Testis (tissue), 2 donors: ENCODE results near the gene SFRP5.

Experiments
- POLR2A ChIP-seq: fragments of 450-650 bp; IDR thresholded peaks from one replicate; pipeline ENCODE4 v1.6.1; 2017; ENCODE audit warnings: antibody characterized with exemption, mild to moderate bottlenecking, moderate library complexity
- TF ChIP-seq, protein P1 (sequence below), 3 experiments: fragments of 450-650 bp in 2 of 3; fragments of 200-600 bp in 1 of 3; sonication (generic) in 1 of 3; IDR thresholded peaks; one replicate each; pipeline ENCODE4 v1.5.1; 2016 to 2019; ENCODE audit warnings: antibody characterized with exemption in 3 of 3, mild to moderate bottlenecking in 2 of 3, moderate library complexity in 1 of 3

DNA sequence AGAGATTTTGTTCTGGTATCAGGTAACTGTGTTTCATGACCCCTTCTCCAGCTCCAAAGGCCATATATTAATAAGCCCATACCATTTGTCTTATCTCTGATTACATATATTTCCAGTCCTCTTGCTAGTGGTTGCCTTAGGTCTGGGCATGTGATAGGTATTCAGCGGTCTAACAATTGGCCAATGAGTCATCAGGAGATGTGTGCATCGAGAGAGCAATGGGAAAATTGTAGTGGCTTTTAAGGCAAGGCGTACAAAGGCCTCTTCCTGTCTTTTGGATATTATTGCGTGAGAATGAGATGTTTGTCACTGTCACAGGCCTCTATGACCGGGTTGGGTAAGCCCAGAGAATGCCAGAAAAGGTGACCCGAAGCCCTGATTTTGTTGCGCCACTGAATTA, 38.6 kb upstream of the SFRP5 start:
- TF ChIP-seq POLR2A: no peak
- TF ChIP-seq, protein P1, sequence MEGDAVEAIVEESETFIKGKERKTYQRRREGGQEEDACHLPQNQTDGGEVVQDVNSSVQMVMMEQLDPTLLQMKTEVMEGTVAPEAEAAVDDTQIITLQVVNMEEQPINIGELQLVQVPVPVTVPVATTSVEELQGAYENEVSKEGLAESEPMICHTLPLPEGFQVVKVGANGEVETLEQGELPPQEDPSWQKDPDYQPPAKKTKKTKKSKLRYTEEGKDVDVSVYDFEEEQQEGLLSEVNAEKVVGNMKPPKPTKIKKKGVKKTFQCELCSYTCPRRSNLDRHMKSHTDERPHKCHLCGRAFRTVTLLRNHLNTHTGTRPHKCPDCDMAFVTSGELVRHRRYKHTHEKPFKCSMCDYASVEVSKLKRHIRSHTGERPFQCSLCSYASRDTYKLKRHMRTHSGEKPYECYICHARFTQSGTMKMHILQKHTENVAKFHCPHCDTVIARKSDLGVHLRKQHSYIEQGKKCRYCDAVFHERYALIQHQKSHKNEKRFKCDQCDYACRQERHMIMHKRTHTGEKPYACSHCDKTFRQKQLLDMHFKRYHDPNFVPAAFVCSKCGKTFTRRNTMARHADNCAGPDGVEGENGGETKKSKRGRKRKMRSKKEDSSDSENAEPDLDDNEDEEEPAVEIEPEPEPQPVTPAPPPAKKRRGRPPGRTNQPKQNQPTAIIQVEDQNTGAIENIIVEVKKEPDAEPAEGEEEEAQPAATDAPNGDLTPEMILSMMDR (IDR thresholded peaks at IDR 0.05): no peak
